Measurements from ENCODE around the gene ATXN7L1.

Gene ATXN7L1

DNA sequence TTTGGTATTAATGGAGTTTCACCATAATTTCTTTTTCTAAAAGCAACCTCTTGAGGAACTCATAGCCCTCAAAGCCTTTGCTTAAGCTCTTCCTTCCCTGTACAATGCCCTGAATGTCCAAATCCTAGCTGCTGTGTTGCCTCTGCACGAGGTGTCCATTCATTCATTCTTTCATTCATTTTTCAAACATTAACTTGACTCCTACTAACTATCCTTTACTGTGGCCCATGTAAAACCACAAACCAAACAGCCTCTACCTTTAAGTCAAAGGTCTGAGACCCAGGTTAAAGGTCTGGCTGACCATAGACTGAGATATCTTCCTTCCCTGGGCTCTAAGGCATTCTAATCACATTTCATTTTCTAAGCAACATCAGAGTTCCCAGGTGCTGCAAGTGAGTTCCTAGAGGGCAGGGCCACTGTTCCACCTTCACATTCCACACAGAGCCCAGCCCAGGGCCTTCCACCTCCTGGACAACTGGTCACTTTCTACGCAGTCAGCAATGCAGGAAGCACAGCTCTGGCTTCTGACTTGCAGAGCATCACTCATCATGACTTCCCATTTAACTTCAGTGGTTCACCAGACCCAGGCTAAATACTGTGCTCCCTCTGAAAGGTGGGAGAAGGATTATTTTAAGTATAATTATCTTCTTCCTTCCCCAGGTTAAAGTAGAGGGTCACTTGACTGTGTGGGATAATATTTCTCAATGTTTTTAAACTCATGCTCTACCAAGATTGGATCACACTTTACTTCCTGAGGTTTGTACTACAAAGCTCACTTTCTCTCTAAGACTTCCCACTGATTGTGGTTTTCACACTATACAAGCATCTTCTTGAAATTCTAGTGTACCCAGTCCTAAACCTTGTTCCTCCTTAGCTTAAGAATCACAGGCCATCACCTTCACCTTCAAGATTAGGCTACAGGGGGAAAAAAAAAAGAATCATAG, 19.1 kb downstream of the ATXN7L1 start:
- TF ChIP-seq GATA2 (IDR thresholded peaks at IDR 0.05; ENCODE audit: low read depth, low read length) (no peak), GATA3 (IDR thresholded peaks at IDR 0.05; ENCODE audit: low read depth, low read length) (no peak)

GRCh38 chr7:105854498-105854897, 21.9 kb downstream of the ATXN7L1 start:
- TF ChIP-seq GATA3 (IDR thresholded peaks at IDR 0.05; ENCODE audit: low read depth, low read length) (no peak), GATA2 (IDR thresholded peaks at IDR 0.05; ENCODE audit: low read depth, low read length) (no peak)

DNA sequence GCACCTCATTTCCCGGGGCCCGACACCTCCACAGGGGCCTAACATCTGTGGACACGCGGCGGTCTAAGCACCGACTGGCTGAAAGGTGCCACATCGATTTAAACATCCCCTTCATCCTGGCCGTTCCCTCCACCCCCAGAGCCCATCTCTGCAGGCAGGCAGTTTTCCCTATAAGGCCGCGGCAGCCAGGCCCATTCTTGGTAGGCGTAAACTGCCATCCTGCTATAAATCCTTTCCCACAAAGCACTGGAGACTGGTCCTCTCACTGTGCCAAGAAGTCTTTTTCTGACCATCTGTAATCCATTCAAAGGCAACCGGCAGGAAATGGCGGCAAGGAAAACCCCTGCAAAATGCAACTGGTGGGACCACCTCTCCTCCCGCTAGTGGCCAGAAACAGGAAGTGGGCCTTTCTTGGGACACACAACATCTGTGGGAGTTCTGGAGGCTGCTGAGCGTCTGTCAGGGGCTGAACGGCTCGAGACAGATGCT, 22.4 kb downstream of the ATXN7L1 start:
- TF ChIP-seq GATA2 (IDR thresholded peaks at IDR 0.05; ENCODE audit: low read depth, low read length) (no peak), GATA3 (IDR thresholded peaks at IDR 0.05; ENCODE audit: low read depth, low read length) (no peak)

DNA sequence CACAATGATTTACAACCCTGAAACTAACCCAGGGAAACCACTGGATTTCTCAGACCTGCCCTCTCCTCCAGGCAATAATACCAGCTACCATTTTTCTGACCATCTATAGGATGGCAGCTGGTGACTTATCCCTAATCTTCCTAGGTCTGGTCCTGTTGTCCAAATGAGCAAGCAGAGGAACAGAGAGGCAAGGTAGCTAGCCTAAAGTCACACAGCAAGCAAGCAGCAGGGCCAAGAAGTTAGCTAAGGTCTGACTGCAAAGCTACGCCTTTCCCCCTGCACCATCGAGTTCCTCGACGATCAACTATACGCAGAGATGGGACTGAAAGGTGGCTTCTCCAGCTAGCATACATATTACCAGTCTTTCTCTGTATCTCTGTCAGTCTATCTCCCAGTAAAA, 25.3 kb downstream of the ATXN7L1 start:
- TF ChIP-seq GATA2 (IDR thresholded peaks at IDR 0.05; ENCODE audit: low read depth, low read length): no peak
- no peak for TF ChIP-seq GATA3 (IDR thresholded peaks at IDR 0.05; ENCODE audit: low read depth, low read length)

DNA sequence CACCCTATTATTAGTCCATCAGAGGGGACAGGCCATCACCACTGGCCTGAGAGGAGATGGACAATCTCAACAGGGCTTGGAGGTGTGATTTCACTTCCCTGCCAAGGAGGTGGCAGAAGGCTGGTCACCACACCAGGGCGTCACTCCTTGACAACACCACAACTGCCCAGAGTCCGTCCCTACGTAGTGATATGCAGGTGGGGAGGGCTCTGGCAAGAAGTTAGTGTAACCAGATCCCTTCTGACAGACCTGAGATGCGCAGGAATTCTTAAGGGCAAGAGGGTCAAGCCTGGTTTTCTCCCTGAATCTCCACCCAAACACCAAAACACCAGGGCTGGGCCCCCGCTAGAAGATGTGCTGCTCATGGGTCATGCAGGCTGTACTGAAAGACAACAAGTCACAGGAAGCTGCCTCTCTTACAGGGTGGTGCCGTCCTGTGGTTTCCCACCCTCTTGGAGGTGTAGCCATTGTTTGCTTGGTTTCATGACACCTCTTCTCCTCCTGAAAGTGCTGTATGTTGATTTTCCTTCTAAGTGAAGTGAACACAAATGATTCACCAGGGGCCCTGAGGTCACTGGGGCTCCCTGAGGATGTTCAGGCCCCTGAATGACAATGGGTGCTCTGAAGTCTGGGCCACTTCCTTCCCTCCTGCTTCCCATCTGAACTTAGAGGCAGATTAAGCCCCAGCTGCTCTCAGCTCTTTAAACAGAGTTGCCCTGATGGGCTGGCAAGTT, 27.1 kb downstream of the ATXN7L1 start:
- TF ChIP-seq GATA3 (IDR thresholded peaks at IDR 0.05; ENCODE audit: low read depth, low read length): no peak

DNA sequence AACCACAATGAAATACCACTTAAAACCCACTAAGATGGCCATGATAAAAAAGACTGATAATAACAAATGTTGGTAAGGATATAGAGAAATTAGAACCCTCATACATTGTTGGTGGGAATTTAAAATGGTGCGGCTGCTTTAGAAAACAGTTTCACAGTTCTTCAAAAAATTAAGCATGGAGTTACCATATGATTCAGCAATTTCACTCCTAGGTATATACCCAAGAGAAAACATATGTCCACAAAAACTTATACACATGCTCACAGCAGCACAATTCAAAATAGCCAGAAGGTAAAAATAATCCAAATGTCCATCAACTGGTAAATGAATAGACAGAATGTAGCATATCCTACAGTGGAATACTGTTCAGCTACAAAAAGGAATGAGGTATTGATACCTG, 30.0 kb downstream of the ATXN7L1 start:
- TF ChIP-seq GATA2 (IDR thresholded peaks at IDR 0.05; ENCODE audit: low read depth, low read length): no peak
- TF ChIP-seq GATA3 (IDR thresholded peaks at IDR 0.05; ENCODE audit: low read depth, low read length): no peak

DNA sequence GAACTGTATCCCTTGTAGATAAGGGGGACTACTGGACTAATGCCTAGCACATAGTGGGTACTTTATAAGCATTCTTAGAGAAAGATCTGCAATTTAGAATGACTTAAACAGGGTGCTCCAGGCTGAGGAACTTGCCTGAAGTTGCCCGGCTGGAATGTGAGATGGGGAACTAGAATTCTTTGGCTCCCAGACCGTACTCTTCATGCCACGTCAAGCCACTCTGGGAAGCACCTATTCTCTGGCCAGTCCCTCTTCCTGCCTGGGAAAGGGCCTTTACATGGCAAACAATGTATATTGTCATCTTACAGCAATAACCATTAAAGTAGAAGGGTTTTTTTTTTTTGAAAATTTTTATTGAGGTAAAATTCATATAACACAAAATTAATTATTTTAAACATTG, 34.5 kb downstream of the ATXN7L1 start:
- no peak for TF ChIP-seq GATA2 (IDR thresholded peaks at IDR 0.05; ENCODE audit: low read depth, low read length)
- TF ChIP-seq GATA3 (IDR thresholded peaks at IDR 0.05; ENCODE audit: low read depth, low read length): no peak

DNA sequence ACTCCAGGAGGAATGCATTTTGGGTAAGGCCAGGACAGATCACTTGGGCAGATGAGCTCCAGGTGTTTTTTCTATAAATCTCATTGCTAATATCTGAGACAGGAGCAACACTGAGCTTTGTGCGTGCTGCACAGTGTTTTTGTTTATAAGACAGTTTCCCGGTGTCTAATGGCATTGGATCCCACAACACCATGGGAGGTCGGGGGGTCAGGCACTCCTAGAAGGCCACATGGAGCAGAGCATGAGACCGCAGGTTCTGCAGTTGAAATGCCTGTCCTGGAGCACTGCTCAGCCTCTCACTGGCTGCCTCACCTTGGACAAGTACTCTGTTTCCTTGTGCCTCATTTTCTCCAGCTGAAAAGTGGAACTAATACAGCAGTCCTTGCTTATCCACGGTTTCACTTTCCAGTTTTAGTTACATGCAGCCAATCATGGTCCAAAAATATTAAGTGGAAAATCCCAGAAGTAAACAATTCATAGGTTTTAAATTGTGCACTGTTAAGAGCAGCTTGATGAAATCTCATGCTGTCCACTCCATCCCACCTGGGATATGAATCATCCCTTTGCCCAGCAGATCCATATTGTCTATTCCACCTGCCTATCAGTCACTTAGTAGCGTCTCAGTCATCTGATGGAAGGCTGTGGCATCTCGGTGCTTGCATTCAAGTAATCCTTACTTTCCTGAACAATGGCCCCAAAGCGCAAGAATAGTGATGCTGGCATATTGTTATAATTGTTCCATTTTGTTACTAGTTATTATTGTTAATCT, 35.2 kb downstream of the ATXN7L1 start:
- no peak for TF ChIP-seq GATA3 (IDR thresholded peaks at IDR 0.05; ENCODE audit: low read depth, low read length)
- no peak for TF ChIP-seq GATA2 (IDR thresholded peaks at IDR 0.05; ENCODE audit: low read depth, low read length)

DNA sequence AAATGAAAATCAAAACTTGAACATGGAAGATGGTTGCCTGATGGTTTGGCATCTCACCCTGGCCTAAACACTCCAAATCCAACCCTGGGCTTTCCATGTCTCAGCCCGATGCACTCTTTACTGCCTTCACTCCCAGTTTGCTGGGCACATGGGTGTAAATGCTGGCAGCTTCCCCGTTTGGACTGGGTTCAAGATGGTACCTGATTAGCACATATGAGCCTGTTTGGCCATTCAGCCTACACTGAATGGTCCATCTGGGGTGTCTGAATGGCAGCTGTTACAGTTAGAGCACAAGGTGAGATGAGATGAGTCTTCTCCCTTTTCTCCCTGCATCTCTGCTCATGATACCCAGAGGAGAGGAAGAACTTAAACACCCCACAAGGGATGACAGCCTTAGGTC, 37.1 kb downstream of the ATXN7L1 start:
- no peak for TF ChIP-seq GATA2 (IDR thresholded peaks at IDR 0.05; ENCODE audit: low read depth, low read length)
- TF ChIP-seq GATA3 (IDR thresholded peaks at IDR 0.05; ENCODE audit: low read depth, low read length): no peak

GRCh38 chr7:105838627-105839231, 37.7 kb downstream of the ATXN7L1 start:
- TF ChIP-seq GATA2 (IDR thresholded peaks at IDR 0.05; ENCODE audit: low read depth, low read length) (no peak), GATA3 (IDR thresholded peaks at IDR 0.05; ENCODE audit: low read depth, low read length) (no peak)

DNA sequence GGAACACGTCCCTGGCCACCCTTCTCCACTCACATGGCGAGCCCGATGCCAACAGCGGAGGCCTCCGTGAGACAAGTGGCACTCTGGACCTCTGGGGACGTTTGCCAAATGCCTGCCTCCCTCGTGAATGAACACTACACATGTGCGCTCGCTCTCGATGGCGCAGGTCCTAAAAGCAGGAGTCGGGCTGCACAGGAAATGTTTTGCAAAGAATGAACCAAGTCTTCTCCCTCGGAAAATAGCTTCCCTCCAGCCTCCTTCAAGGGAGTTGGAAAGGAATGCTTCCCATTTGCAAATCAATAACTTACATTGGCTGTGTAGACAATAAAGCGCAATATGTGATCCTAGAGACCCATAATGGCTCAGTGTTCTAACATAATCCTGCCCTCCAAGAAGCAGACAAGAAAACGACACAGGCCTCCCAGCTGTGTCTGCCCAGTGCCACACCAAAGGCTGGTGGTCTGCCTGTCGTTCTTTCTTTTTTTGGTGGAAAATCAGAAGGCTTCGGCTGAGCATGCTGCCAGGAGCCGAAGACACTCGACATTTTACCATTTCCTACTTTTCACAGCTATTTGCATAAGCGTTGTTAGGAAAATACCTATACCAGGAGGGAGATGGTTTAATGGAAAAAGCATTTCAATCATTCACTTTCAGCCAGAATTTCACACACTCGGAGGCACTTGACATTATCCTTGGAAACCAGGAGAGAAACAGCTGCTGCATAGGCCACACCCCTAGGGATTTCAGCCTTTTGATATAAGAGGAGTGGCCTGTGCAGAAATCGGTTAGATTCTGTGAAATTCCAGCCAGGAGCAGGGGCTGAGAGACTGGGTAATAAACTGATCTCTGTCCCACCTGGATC, 38.4 kb downstream of the ATXN7L1 start:
- TF ChIP-seq GATA2 (IDR thresholded peaks at IDR 0.05; ENCODE audit: low read depth, low read length) (no peak), GATA3 (IDR thresholded peaks at IDR 0.05; ENCODE audit: low read depth, low read length) (no peak)

DNA sequence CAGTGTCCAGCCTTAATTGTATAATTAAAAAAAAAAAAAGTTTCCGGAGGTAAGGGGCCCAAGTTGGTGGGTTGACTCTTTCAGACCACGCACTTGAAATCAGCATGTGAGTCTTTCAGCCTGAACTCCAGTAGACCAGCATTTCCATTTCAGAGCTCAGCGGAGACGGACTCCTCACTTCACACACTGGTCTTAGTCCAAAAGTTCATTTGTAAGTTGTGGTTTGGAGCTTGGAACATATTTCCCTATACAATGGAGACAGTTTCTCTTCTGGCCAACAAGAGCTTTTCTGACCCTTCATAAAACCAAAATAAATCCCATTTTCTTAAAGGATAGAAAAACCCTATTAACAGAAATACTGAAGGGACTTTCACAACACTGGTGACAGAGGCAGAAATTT, 41.0 kb downstream of the ATXN7L1 start:
- no peak for TF ChIP-seq GATA3 (IDR thresholded peaks at IDR 0.05; ENCODE audit: low read depth, low read length)
- no peak for TF ChIP-seq GATA2 (IDR thresholded peaks at IDR 0.05; ENCODE audit: low read depth, low read length)

Measured in SH-SY5Y (cell line).